Ovary (tissue), 10 donors: ENCODE data around the gene RNF123. TPM values are rescaled to one million over a fixed set of nuclear protein-coding genes. Genes with fewer than 3 reads are reported as not detected.

Source experiments
- DNase-seq, 5 donors: peaks; one replicate each; pipeline ENCODE4 v3.0.0-alpha.2; 2019 to 2020
- H3K27ac ChIP-seq, 2 donors: fragments of 200-600 bp; one replicate each; pipeline versions ENCODE4 v1.5.1 to v1.8.0; 2019 to 2022
- H3K27me3 ChIP-seq: fragments of 200-600 bp; one replicate; pipeline ENCODE4 v1.8.0; 2022
- H3K36me3 ChIP-seq: fragments of 200-600 bp; sonication (generic); one replicate; pipeline ENCODE4 v1.5.1; 2019
- H3K4me1 ChIP-seq: one replicate; pipeline ENCODE4 v1.8.1; 2013; ENCODE audit warnings: mild to moderate bottlenecking, moderate library complexity; ENCODE audit not compliant: insufficient read depth
- H3K4me3 ChIP-seq: fragments of 200-600 bp; sonication (generic); one replicate; pipeline ENCODE4 v1.5.1; 2017
- H3K9me3 ChIP-seq, 2 donors: fragments of 200-600 bp in 1 of 2; sonication (generic) in 1 of 2; one replicate each; pipeline versions ENCODE4 v1.5.1 to v1.8.1; 2013 to 2019; ENCODE audit warnings: mild to moderate bottlenecking in 1 of 2, moderate library complexity in 1 of 2
- CTCF ChIP-seq, 3 donors: fragments of 450-650 bp in 2 of 3; fragments of 200-600 bp in 1 of 3; IDR thresholded peaks; one replicate each; pipeline versions ENCODE4 v1.5.1 to v1.8.0; 2016 to 2022; ENCODE audit warnings: antibody characterized with exemption in 3 of 3, mild to moderate bottlenecking in 1 of 3
- EP300 ChIP-seq: sonication (generic); formaldehyde crosslinking; IDR thresholded peaks from one replicate; pipeline ENCODE4 v1.6.1; 2017; ENCODE audit warnings: antibody characterized with exemption
- POLR2A ChIP-seq: fragments of 450-650 bp; IDR thresholded peaks from one replicate; pipeline ENCODE4 v1.6.1; 2017; ENCODE audit warnings: antibody characterized with exemption, mild to moderate bottlenecking, moderate library complexity
- WGBS, 3 donors: extraction: QIAGEN DNeasy Blood & Tissue Kit in 1 of 3; methylation state at CpG; one replicate each; pipeline versions ENCODE4 v1.1.5 to v1.1.7; 2013 to 2017; 5-methylcytosine and 5-hydroxymethylcytosine counted together
- intact Hi-C, 4 donors: fragments of 100-400 bp; cut with DNase I; formaldehyde crosslinking; loops; one replicate each; pipeline versions ENCODE4 v1.11.0 to v1.15.1; 2022 to 2023
- long read RNA-seq, 3 donors: library from polyadenylated mRNA in 2 of 3; unstranded in 2 of 3; transcript quantifications; one replicate each; pipeline ENCODE4 v2.0.0 and lab custom pipeline, GENCODE V29; 2021 to 2026
- polyA plus RNA-seq, 2 donors: library from polyadenylated mRNA; stranded (reverse); fragments of 200-250 nt in 1 of 2; fragments of 350-450 nt in 1 of 2; fragmentation: Illumina TruSeq in 1 of 2; extraction: RNeasy Lipid Tissue Mini Kit (QIAGEN cat#74804) in 1 of 2; gene quantifications; one replicate each; pipeline ENCODE4 v1.2.3, GENCODE V29; 2013 to 2014
- total RNA-seq, 7 donors: library from RNA; depleted of rRNA in 2 of 7; stranded (reverse); fragments of >200 nt in 2 of 7; fragmentation: NEBNext Ultra II Directional in 3 of 7; extraction: Animal tissue kit (Norgen Biotek cat#: 25700) in 3 of 7; gene quantifications; one replicate each; pipeline versions ENCODE4 v1.1.0 to v1.2.4, GENCODE V29; 2016 to 2023
- donor health status: DM: no; HTN: no; CAD: no; lungs with moderate emphysema.
- donor health status: DM: no; HTN: no; CAD: no.
- donor health status: Bipolar disorder and iron deficiency.
- donor health status: DM: yes; HTN: yes; CAD: no.
- donor health status: DM: no; HTN: no; CAD: no.
- donor health status: DM: yes; HTN: yes; CAD: no.

The RNF123 gene
- total RNA-seq (10 to 100 TPM; 15.9 to 37.6 (median 24.0) TPM), polyA plus RNA-seq (10 to 100 TPM; 16.3 to 26.2 TPM)
- long read RNA-seq, donor 1, full-length matches to known transcripts = 2 of 237 reads
- long read RNA-seq, donor 1, partial matches to known transcripts = 15 of 237 reads
- long read RNA-seq, donor 1, other reads (novel, unspliced or antisense) = 220 of 237 reads
- long read RNA-seq, donor 2 = 0 reads
- long read RNA-seq, donor 3, full-length matches to known transcripts = 10 of 70 reads
- long read RNA-seq, donor 3, partial matches to known transcripts = 11 of 70 reads
- long read RNA-seq, donor 3, other reads (novel, unspliced or antisense) = 49 of 70 reads

- DNase-seq = peak; percentile 88 to 96 (median 94)
- TF ChIP-seq EP300 (no peak), CTCF (IDR thresholded peaks at IDR 0.05) (peak in 1 of 3 donors; percentile 30), POLR2A (peak; percentile 24)
- no peaks in the 10 kb centered on the region for H3K36me3 ChIP-seq
- H3K4me3 ChIP-seq = peak within 1 kb of the TSS; percentile 61
- 1 to 3% (median 2%) methylated on average over 34 to 66 of the region's 66 CpGs for WGBS, 3 donors
- intact Hi-C loops = no loop called here
- peak within 1 kb of the TSS; percentile 31 to 61 for H3K27ac ChIP-seq
- peaks cover 9% of the 10 kb centered on the region for H3K4me1 ChIP-seq
- no peaks in the 10 kb centered on the region for H3K27me3 ChIP-seq
- no peaks in the 10 kb centered on the region for H3K9me3 ChIP-seq
Observed at GRCh38 chr3:49689046-49689907, at the start of gene RNF123, which contains the start of gene MST1. TSS of gene RNF123 (plus strand) at chr3:49689557. CDS start at chr3:49691166, 1,609 bp downstream. TSS of gene MST1 (minus strand) at chr3:49689474. CDS start at chr3:49688691, 783 bp downstream.

DNA sequence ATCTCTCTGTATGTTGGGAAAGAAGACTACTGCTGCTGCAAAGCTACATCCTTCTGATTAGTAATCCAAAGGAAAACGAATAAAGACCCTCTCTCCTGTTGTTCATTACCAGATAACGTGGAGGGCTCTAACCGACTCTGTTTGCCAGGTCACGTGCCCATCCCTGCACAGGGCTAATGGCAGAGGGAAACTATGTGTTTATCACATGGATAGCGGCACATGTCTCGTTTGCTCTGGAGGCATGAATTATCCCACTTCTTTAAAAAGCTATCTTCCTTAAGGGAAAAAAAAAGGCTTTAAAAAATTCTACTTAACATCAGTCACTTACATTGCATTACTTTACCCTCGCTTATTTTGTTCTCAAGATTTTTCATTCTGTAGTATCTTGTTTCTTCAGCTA is 48.1 kb upstream of the RNF123 start:
- Histone ChIP-seq H3K27ac (no peak overlapping the region), H3K27me3 (no peaks in the 10 kb centered on the region), H3K4me3 (no peak overlapping the region), H3K9me3 (no peaks in the 10 kb centered on the region), H3K4me1 (peaks cover 2% of the 10 kb centered on the region), H3K36me3 (no peaks in the 10 kb centered on the region)
- TF ChIP-seq CTCF (IDR thresholded peaks at IDR 0.05) = no peak
- TF ChIP-seq POLR2A = no peak
- TF ChIP-seq EP300 = no peak
- no peak for DNase-seq
- 44 to 54% (median 44%) methylated on average over 7 of the region's 7 CpGs for WGBS, 3 donors
- intact Hi-C loops = no loop called here

DNA sequence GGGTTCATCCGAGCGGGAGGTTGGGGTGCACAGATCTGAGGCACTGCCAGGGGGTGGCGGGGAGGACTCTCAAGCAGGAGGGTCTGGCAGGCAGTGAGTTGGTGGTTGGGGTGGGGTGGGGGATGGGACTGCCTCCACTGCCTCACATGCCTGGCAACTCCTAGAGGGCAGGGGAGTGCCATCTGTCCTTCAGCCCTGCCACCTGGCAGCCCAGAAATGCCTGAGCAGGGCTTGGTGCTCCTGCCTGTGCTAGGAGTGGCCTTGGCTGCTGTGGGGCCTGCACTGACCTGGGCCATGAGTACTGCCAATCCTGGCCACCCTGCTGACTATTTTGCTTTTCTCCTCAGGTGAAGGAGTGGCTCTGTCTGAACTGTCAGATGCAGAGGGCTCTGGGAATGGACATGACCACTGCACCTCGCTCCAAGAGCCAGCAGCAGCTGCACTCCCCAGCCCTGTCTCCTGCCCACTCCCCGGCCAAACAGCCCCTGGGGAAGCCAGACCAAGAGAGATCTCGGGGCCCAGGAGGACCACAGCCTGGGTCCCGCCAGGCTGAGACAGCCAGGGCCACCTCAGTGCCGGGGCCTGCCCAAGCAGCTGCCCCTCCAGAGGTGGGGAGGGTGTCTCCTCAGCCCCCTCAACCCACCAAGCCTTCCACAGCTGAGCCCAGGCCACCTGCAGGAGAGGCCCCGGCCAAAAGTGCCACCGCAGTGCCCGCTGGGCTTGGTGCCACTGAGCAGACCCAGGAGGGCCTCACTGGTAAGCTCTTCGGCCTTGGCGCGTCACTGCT is 47.2 kb upstream of the RNF123 start:
- 91 to 98% (median 94%) methylated on average over 10 to 14 of the region's 14 CpGs for WGBS, 3 donors
- Histone ChIP-seq H3K4me3 (no peak overlapping the region), H3K36me3 (no peaks in the 10 kb centered on the region), H3K27ac (no peak overlapping the region), H3K27me3 (no peaks in the 10 kb centered on the region), H3K9me3 (no peaks in the 10 kb centered on the region), H3K4me1 (no peaks in the 10 kb centered on the region)
- TF ChIP-seq POLR2A (no peak), CTCF (IDR thresholded peaks at IDR 0.05) (no peak), EP300 (no peak)
- DNase-seq = no peak
- intact Hi-C loops = no loop called here

GRCh38 chr3:49642708-49643145 is 46.6 kb upstream of the RNF123 start:
- no peaks in the 10 kb centered on the region for H3K4me1 ChIP-seq
- intact Hi-C loops = no loop called here
- no peak overlapping the region for H3K27ac ChIP-seq
- H3K27me3 ChIP-seq = no peaks in the 10 kb centered on the region
- TF ChIP-seq EP300 (no peak), POLR2A (no peak), CTCF (IDR thresholded peaks at IDR 0.05) (no peak)
- no peaks in the 10 kb centered on the region for H3K9me3 ChIP-seq
- H3K36me3 ChIP-seq = no peaks in the 10 kb centered on the region
- no peak overlapping the region for H3K4me3 ChIP-seq
- no peak for DNase-seq
- 89 to 96% (median 90%) methylated on average over 5 to 9 of the region's 9 CpGs for whole genome bisulfite sequencing, 3 donors
